Bronchial epithelial cell (primary cell): ENCODE data around the gene HLA-B. TPM values are rescaled to one million over a fixed set of nuclear protein-coding genes. Genes with fewer than 3 reads are reported as not detected.
"Not testable (repeated sequence)": the region's sequence is repeated elsewhere in the genome, so short reads cannot be mapped to it uniquely, and the experiment has no call there.

ENCODE experiments used
- DNase-seq: peaks from one replicate; pipeline ENCODE4 v3.0.0-alpha.2; 2010; ENCODE audit warnings: low read depth
- FAIRE-seq: peaks from 2 replicates; lab custom pipeline; 2011; peaks lifted over from hg19 to GRCh38; lab: Jason Lieb, UNC
- H3K27me3 ChIP-seq: 2 replicates; pipeline ENCODE4 v1.5.1; 2011; ENCODE audit warnings: low read length; ENCODE audit not compliant: control insufficient read depth, insufficient read depth
- H3K36me3 ChIP-seq: 2 replicates; pipeline ENCODE4 v1.5.1; 2011; ENCODE audit warnings: low read length; ENCODE audit not compliant: control insufficient read depth, insufficient read depth
- H3K4me3 ChIP-seq: 2 replicates; pipeline ENCODE4 v1.5.1; 2011; ENCODE audit warnings: mild to moderate bottlenecking, low read depth, low read length, control low read depth
- CTCF ChIP-seq: IDR thresholded peaks from 2 replicates; pipeline ENCODE4 v1.5.1; 2011; ENCODE audit warnings: mild to moderate bottlenecking, moderate library complexity, low read length, control low read depth, inconsistent platforms; ENCODE audit not compliant: insufficient read depth, severe bottlenecking
- total RNA-seq: library from RNA; depleted of rRNA; stranded (reverse); fragments of >200 nt; gene quantifications from 2 replicates; pipeline ENCODE4 v1.2.1, GENCODE V29; 2014

HLA-B gene
- total RNA-seq, 1 donor from 2014 or later, result 46.9 TPM

- Histone ChIP-seq H3K4me3 (peak overlapping the region; percentile 72), H3K36me3 (no peaks in the 10 kb centered on the region), H3K27me3 (no peaks in the 10 kb centered on the region)
- no peak for TF ChIP-seq CTCF
- FAIRE-seq (no peak), DNase-seq (peak; percentile 46)
These were observed 43.7 kb upstream of the HLA-B start for GRCh38 chr6:31400467-31401289.

GRCh38 chr6:31399589-31400466, 42.8 kb upstream of the HLA-B start:
- Histone ChIP-seq H3K4me3 (peak overlapping the region; percentile 72), H3K36me3 (no peaks in the 10 kb centered on the region), H3K27me3 (no peaks in the 10 kb centered on the region)
- TF ChIP-seq CTCF, result peak; percentile 87
- no peak for FAIRE-seq
- DNase-seq, result peak; percentile 85

- Histone ChIP-seq H3K4me3 (no peak overlapping the region), H3K27me3 (no peaks in the 10 kb centered on the region), H3K36me3 (no peaks in the 10 kb centered on the region)
- no peak for FAIRE-seq
- no peak for TF ChIP-seq CTCF
- DNase-seq, result no peak
These were observed 41.0 kb upstream of the HLA-B start for GRCh38 chr6:31397901-31398525.

- not testable (repeated sequence) for H3K4me3 ChIP-seq, DNase-seq, H3K36me3 ChIP-seq, H3K27me3 ChIP-seq
- peak; percentile 92 for FAIRE-seq
These were observed 40.1 kb upstream of the HLA-B start for GRCh38 chr6:31397153-31397499.

- peak; percentile 79 for TF ChIP-seq CTCF
- DNase-seq, result peak; percentile 72
- Histone ChIP-seq H3K27me3 (no peaks in the 10 kb centered on the region), H3K36me3 (no peaks in the 10 kb centered on the region), H3K4me3 (no peak overlapping the region)
- FAIRE-seq, result no peak
These were observed 39.6 kb upstream of the HLA-B start for GRCh38 chr6:31396422-31397152.
